ENCODE results near the gene PIEZO1.

PIEZO1 gene

GRCh38 chr16:88733630-88734360 is 51.2 kb downstream of the PIEZO1 start:
- DNase-seq (ENCODE audit: low read depth in 2 of 2): no peak

GRCh38 chr16:88732961-88733294 is 52.1 kb downstream of the PIEZO1 start:
- DNase-seq (ENCODE audit: low read depth in 2 of 2): no peak

- no peak for DNase-seq (ENCODE audit: low read depth in 2 of 2)
These were observed 52.7 kb downstream of the PIEZO1 start for GRCh38 chr16:88732172-88732960.

GRCh38 chr16:88731699-88732098 is 53.3 kb downstream of the PIEZO1 start:
- DNase-seq (ENCODE audit: low read depth in 2 of 2): no peak

- DNase-seq (ENCODE audit: low read depth in 2 of 2): no peak
These were observed 54.1 kb downstream of the PIEZO1 start for GRCh38 chr16:88730632-88731607.

- no peak for DNase-seq (ENCODE audit: low read depth in 2 of 2)
These were observed 57.1 kb downstream of the PIEZO1 start for GRCh38 chr16:88727871-88728270.

GRCh38 chr16:88726981-88727380 is 58.0 kb downstream of the PIEZO1 start:
- no peak for DNase-seq (ENCODE audit: low read depth in 2 of 2)

GRCh38 chr16:88726408-88726749 is 58.6 kb downstream of the PIEZO1 start:
- DNase-seq (ENCODE audit: low read depth in 2 of 2): no peak

GRCh38 chr16:88725609-88726407 is 59.2 kb downstream of the PIEZO1 start:
- DNase-seq (ENCODE audit: low read depth in 2 of 2): no peak

- DNase-seq (ENCODE audit: low read depth in 2 of 2): no peak
These were observed 60.0 kb downstream of the PIEZO1 start for GRCh38 chr16:88724855-88725555.

GRCh38 chr16:88723911-88724310 is 61.1 kb downstream of the PIEZO1 start:
- DNase-seq (ENCODE audit: low read depth in 2 of 2): no peak

- DNase-seq (ENCODE audit: low read depth in 2 of 2): no peak
These were observed 61.5 kb downstream of the PIEZO1 start for GRCh38 chr16:88723507-88723887.

- no peak for DNase-seq (ENCODE audit: low read depth in 2 of 2)
These were observed 62.1 kb downstream of the PIEZO1 start for GRCh38 chr16:88722784-88723506.

GRCh38 chr16:88721815-88722755 is 62.9 kb downstream of the PIEZO1 start:
- DNase-seq (ENCODE audit: low read depth in 2 of 2): no peak

GRCh38 chr16:88721236-88721635 is 63.8 kb downstream of the PIEZO1 start:
- DNase-seq (ENCODE audit: low read depth in 2 of 2): no peak

- no peak for DNase-seq (ENCODE audit: low read depth in 2 of 2)
These were observed 64.5 kb downstream of the PIEZO1 start for GRCh38 chr16:88720396-88720970.

GRCh38 chr16:88719933-88720296 is 65.1 kb downstream of the PIEZO1 start:
- no peak for DNase-seq (ENCODE audit: low read depth in 2 of 2)

- DNase-seq (ENCODE audit: low read depth in 2 of 2): no peak
These were observed 65.6 kb downstream of the PIEZO1 start for GRCh38 chr16:88719267-88719932.

Data from stimulated activated CD4-positive, alpha-beta T cell treated with anti-CD3 and anti-CD28 coated beads, Interleukin-1b, Interleukin-23, amount 100 ng/mL, for 4 hours (primary cell).